ENCODE data around the gene IL17B.

IL17B gene

GRCh38 chr5:149324641-149325040 is 54.5 kb downstream of the IL17B start:
- Histone ChIP-seq H3K4me1 (ENCODE audit: control extremely low read depth in 1 of 4, control insufficient read depth in 4 of 4, insufficient read depth in 4 of 4, low read length in 3 of 4) (peaks cover 0 to 13% (median 6%) of the 10 kb centered on the region in 4 experiments), H3K27me3 (replicated peaks in 2 of 5; ENCODE audit: control insufficient read depth in 4 of 5, insufficient read depth in 5 of 5, low read length in 4 of 5) (no peaks in the 10 kb centered on the region), H3K36me3 (ENCODE audit: control insufficient read depth in 4 of 4, insufficient read depth in 4 of 4, low read length in 3 of 4) (no peaks in the 10 kb centered on the region), H3K9me3 (ENCODE audit: control extremely low read depth in 1 of 5, control insufficient read depth in 4 of 5, insufficient read depth in 2 of 5, low read depth in 1 of 5, low read length in 4 of 5) (peaks cover 0 to 2% (median 0%) of the 10 kb centered on the region in 5 experiments), H3K27ac (ENCODE audit: insufficient read depth in 1 of 2, low read depth in 1 of 2, low read length in 2 of 2, poor library complexity in 1 of 2, severe bottlenecking in 2 of 2) (no peak overlapping the region), H3K4me3 (ENCODE audit: control insufficient read depth in 1 of 7, extremely low read depth in 1 of 7, insufficient read depth in 4 of 7, low read depth in 2 of 7, low read length in 6 of 7) (no peak overlapping the region)
- WGBS (ENCODE audit: insufficient coverage), result 89% methylated on average over 2 of the region's 2 CpGs
- no peak for DNase-seq
- ChIA-PET CTCF (interaction anchor here (1.5 to 2.7 kb wide), 6 partner anchors 8 to 51 kb away, joined by 3 to 8 read pairs (median 4); partner anchors contain the start of gene GRPEL2), POLR2A (no interaction called here)
